Neutrophil (primary cell): ENCODE measurements around the gene CCL23.

ENCODE experiments used
- H3K27ac ChIP-seq: fragments of 200-600 bp; sonication (generic); 2 replicates; pipeline ENCODE4 v1.5.1; 2016; ENCODE audit warnings: mild to moderate bottlenecking, moderate library complexity
- H3K27me3 ChIP-seq: fragments of 200-600 bp; sonication (generic); 2 replicates; pipeline ENCODE4 v1.6.0; 2016; ENCODE audit warnings: mild to moderate bottlenecking
- H3K36me3 ChIP-seq: fragments of 200-600 bp; sonication (generic); 2 replicates; pipeline ENCODE4 v1.5.1; 2017
- H3K4me1 ChIP-seq, 2 experiments: fragments of 200-600 bp in 1 of 2; sonication (generic) in 1 of 2; 1 replicate in 1 of 2; 2 replicates in 1 of 2; pipeline versions ENCODE4 v1.5.1 to v1.6.1; 2013 to 2016; ENCODE audit warnings: low read depth in 1 of 2, low read length in 1 of 2, mild to moderate bottlenecking in 1 of 2, moderate library complexity in 1 of 2; ENCODE audit not compliant: control insufficient read depth in 1 of 2, insufficient read depth in 1 of 2
- H3K4me3 ChIP-seq, 2 experiments: fragments of 200-600 bp in 1 of 2; sonication (generic) in 1 of 2; 1 replicate in 1 of 2; 2 replicates in 1 of 2; pipeline ENCODE4 v1.5.1; 2013 to 2016; ENCODE audit warnings: low read depth in 1 of 2, low read length in 1 of 2, mild to moderate bottlenecking in 1 of 2, moderate library complexity in 1 of 2
- H3K9me3 ChIP-seq: fragments of 200-600 bp; sonication (generic); 2 replicates; pipeline ENCODE4 v1.5.1; 2016
- CTCF ChIP-seq: fragments of 200-600 bp; sonication (generic); IDR thresholded peaks from 2 replicates; pipeline ENCODE4 v1.5.1; 2016; ENCODE audit warnings: antibody characterized with exemption

CCL23 gene

GRCh38 chr17:35977509-35977908 lies 40.3 kb downstream of the CCL23 start:
- Histone ChIP-seq H3K4me1 (no peaks in the 10 kb centered on the region), H3K9me3 (no peaks in the 10 kb centered on the region), H3K27ac (no peak overlapping the region), H3K27me3 (no peaks in the 10 kb centered on the region), H3K4me3 (no peak overlapping the region), H3K36me3 (no peaks in the 10 kb centered on the region)
- TF ChIP-seq CTCF: no peak

GRCh38 chr17:35973333-35974260 lies 44.2 kb downstream of the CCL23 start:
- no peaks in the 10 kb centered on the region for H3K27me3 ChIP-seq
- H3K36me3 ChIP-seq: no peaks in the 10 kb centered on the region
- H3K4me1 ChIP-seq: no peaks in the 10 kb centered on the region
- no peak for TF ChIP-seq CTCF
- no peak overlapping the region for H3K4me3 ChIP-seq
- no peak overlapping the region for H3K27ac ChIP-seq
- no peaks in the 10 kb centered on the region for H3K9me3 ChIP-seq

GRCh38 chr17:35972945-35973332 lies 44.8 kb downstream of the CCL23 start:
- Histone ChIP-seq H3K27ac (no peak overlapping the region), H3K9me3 (no peaks in the 10 kb centered on the region), H3K27me3 (no peaks in the 10 kb centered on the region), H3K4me3 (no peak overlapping the region), H3K36me3 (no peaks in the 10 kb centered on the region), H3K4me1 (no peaks in the 10 kb centered on the region)
- no peak for TF ChIP-seq CTCF

- Histone ChIP-seq H3K4me1 (no peaks in the 10 kb centered on the region), H3K4me3 (no peak overlapping the region), H3K27me3 (no peaks in the 10 kb centered on the region), H3K36me3 (no peaks in the 10 kb centered on the region), H3K27ac (no peak overlapping the region), H3K9me3 (no peaks in the 10 kb centered on the region)
- TF ChIP-seq CTCF: no peak
Observed at GRCh38 chr17:35972535-35972934, 45.2 kb downstream of the CCL23 start.

- no peak overlapping the region for H3K27ac ChIP-seq
- H3K4me3 ChIP-seq: no peak overlapping the region
- H3K4me1 ChIP-seq: no peaks in the 10 kb centered on the region
- no peaks in the 10 kb centered on the region for H3K27me3 ChIP-seq
- H3K9me3 ChIP-seq: no peaks in the 10 kb centered on the region
- H3K36me3 ChIP-seq: no peaks in the 10 kb centered on the region
- TF ChIP-seq CTCF: no peak
Observed at GRCh38 chr17:35972066-35972465, 45.7 kb downstream of the CCL23 start.
